HG03196 (cell line): ENCODE results near the gene RECK.
"Not testable (repeated sequence)": the region's sequence is repeated elsewhere in the genome, so short reads cannot be mapped to it uniquely, and the experiment has no call there.

Source experiments
- ATAC-seq: cut with Tn5 transposase; IDR thresholded peaks from one replicate; pipeline ENCODE4 v1.9.1; 2021; ENCODE audit not compliant: unreplicated experiment

RECK gene

DNA sequence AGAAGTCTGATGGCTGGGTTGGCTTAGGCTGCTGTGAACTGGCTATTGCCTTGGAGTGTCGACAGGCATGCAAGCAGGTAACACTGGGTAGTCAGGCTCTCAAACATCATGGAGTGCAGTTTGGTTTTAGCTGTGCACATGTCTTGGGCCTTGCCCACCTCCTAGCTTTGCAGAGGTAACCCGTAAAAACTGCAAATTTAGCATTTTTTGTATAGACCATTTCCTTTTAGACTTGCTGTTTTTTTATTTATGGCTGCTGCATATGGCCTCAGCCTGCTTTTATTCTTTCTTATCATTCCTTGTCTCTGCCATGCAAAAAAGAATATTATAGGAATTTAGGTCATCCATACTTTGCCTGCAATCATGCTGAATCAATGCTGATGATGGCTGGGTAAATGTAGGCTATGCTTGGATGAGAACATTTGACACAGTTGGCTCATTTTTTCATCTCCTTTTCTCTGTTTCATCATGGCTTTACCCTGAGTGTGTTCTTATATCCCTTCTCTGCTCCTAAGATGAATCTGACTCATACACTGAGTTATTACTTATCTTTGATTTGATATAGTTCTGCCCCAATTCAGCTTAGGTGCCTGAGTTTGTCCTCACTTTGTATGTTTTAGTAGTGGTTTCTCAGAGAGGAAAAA is 27.2 kb downstream of the RECK start:
- no peak for ATAC-seq

DNA sequence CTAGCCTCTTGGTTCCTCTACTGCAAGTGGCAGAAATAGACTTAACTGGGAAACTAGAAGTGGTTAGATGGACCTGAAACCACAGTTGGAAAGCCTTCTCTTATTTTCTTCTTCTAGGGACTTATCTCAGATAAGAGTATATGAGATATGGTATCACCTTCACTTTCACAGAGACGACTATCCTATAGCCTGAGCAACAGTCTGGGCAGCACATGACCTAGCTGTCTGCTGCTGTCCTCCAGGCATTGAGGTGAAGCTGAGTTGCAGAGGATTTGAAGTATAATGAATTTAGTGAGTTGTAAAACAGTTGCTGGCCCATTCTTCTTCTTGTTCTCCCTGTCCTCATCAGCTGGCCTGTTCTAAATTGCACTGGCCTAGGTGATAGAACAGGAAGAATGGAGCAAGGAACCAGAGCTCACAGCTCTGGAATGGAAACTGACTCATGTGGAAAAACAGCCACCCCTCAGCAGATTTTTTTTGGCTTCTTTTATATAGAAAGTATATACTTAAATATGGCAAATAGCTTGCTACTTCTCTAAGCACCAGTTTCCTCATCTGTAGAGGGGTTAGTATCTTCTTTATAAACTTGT is 27.8 kb downstream of the RECK start:
- no peak for ATAC-seq

DNA sequence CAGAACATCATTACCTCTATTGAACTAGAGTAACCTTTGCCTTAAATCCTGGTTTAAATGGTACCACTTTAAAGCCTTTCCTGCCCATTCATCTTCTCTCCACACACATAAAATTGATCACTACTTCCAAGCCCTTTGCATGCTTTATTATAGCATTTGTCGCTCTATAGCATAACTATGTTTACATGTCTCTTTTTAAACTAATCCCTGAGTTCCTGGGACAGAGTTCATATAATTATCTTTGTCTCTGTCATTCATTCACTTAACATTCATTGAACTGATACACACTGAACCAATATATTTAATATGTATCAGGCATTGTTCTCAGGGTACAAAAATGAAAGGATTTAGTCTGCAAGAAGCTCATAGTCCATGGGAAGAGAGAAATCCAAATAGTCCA is 37.3 kb downstream of the RECK start:
- no peak for ATAC-seq

DNA sequence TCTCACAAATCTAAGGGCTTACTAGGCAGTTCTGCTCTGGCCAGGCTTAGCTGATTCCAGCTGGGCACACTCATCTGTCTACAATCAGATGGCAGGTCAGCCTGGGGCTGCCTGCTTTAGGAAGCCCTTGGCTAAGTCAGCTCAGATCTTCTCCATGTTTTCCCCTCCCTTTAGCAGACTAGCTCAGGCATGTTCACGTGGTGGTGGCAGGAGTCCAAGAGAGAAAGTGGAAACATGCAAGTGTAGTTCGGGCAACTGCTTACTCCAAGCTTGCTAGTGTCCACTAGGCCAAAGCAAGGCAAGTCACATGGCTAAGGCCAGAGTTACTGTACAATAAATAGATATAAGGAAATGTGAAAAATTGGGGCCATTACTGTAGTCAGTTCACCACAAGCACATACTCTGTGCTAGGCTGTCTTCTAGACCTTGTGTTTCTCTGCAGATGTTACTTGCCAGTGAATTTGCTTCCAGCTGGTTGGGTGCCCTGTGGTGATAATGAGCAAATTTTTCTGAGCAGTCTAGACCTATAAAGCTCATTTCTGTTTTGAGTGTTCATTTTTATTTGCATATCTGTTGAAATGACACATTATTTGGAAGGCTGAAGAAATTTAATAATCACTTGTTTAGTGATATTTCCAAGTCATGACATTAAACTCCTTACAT is 38.3 kb downstream of the RECK start:
- ATAC-seq: no peak

DNA sequence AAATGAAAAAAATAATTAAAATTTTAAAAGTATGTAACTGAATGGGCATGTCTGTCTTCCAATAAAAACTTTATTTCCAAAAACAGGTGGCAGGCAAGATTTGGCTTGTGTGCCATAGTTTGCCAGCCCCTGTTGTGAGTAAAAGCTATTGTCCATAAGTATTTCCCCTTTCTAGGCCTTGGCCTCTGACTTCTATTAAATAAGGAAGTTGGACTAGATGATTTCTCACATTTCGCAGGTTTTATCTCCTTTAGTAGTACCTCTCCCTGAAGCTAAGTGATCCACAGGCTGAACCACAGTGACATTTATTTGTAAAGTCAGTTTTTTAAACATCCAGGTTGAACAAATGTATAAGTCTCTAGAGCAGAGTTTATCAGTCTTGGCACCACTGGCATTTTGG is 41.3 kb downstream of the RECK start:
- no peak for ATAC-seq

DNA sequence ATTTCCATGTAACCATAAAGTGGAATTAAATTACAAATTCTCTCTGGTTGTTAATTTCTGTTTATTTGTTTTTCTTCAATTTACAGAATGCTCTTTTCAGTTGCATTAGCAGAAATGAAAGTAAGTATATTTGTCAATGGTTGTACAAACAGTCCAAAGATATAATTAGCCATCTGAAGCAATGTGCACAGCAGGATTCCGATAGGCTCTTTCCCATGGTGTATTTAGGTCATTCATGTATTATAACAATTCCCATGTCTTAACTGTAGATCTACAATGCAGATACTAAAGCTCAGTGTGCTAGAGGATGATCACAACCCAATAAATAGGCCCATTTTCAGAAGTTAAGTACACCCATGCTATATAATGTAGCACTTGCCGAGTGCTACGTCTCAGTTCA is 43.8 kb downstream of the RECK start:
- no peak for ATAC-seq

DNA sequence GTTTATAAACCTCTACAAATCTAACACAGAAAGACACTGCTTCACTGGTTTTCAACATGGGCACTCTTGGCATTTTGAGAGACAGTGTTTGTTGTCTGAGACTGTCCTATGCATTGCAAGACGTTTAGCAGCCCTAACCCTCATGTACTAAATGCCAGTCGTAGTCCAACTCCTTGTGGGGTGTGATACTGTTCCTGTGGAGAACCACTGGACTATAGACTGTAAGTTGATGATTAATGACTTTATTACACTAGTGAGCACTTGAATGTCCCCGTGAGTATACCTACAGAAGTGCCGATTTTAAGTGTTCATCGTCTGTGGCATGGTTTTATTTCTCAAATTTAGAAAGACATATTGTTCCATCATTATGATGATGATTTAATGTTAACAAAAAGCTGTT is 46.2 kb downstream of the RECK start:
- ATAC-seq: no peak

DNA sequence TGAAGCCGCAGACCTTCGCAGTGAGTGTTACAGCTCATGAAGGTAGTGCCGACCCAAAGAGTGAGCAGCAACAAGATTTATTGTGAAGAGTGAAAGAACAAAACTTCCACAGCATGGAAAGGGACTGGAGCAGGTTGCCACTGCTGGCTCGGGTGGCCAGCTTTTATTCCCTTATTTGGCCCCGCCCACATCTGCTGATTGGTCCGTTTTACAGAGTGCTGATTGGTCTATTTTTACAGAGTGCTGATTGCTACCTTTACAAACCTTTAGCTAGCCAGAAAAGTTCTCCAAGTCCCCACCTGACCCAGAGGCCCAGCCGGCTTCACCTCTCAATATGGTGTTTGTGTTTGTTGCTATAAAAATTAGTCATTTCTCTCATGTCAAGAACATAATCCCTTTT is 49.7 kb downstream of the RECK start:
- no peak for ATAC-seq

DNA sequence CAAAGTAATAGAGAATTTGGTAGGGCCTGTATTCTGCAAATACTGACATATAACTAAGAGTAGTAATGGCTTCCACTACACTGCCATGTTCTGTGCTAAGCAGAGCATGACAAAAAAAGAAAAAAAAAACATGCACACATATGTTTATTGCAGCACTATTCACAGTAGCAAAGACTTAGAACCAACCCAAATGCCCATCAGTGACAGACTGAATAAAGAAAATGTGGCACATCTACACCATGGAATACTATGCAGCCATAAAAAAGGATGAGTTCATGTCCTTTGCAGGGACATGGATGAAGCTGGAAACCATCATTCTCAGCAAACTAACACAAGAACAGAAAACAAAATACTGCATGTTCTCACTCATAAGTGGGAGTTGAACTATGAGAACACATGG is 50.3 kb downstream of the RECK start:
- ATAC-seq: not testable (repeated sequence)

DNA sequence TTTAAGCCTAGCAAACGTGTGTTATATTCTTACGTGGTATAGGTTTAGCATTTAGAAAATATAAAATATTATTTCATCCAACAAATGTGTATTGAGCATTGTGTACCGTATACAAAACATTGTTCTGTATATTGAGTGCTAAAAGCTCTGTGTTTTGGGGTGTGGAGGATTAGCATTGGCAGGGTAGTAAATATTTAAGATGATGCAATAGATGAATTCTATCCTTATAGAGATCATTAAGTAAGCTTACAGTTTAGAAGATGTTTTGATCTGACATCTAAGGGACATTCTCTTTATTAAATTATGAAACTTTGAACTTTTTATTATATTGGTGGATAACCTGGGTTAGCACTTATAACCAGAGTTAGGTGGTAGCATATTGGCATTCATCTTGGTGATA is 51.3 kb downstream of the RECK start:
- ATAC-seq: no peak

DNA sequence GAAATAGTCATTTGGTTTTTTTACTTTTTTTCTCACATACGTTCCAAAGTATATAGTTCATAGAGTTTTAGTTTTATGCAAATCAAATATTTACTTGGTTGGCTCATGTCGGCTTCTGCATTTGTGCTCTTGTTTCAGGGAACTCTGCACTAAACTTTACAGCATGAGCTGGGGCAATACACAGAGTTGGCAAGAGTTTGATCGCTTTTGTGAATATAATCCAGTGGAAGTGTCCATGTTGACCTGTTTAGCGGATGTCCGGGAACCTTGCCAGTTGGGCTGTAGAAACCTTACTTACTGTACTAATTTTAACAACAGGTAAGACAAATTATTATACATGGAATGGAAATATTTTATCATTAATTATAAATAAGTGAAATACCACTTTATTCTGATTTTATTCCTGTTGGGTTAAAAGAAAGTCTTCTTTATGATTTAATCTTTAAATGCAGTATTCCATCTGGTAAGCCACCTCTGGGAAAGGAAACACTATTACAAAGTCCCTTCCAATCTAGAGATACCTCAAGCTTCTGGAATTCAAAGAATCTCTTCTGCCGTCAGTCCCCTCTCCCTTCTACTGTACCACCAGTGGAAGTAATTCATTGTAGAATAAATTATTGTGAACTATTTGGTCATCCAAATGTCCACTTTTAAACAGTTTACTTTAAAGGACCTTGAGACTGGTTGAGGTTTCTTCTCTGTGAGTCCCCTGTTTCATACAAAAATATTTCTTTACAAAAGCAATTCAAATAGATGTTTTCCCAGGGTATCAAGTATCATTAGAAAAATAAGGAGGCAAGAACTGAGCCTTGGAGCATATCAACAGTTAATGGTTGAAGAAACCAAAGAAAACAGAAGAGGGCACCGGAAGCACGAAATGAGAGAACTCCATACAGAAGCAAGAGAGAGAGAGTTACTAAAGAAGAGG is 54.6 kb downstream of the RECK start:
- no peak for ATAC-seq

DNA sequence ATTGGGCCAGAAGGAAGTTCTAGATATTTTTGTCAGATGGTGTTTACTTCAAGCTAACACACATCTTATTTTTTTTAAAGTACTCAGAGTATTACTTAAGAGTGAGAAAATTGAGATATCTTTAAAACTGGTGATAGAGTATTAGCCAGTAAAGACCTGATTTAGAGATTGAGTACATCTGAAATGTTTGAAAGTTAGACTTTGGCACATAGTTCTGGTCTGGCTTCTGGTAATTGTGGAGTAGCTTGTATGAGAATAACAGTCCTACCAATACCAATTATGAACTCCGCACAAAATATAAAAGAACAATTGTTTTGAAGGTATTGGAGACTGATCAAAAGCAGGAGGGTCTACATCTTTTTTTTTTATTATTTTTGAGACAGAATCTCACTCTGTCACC is 55.3 kb downstream of the RECK start:
- no peak for ATAC-seq

DNA sequence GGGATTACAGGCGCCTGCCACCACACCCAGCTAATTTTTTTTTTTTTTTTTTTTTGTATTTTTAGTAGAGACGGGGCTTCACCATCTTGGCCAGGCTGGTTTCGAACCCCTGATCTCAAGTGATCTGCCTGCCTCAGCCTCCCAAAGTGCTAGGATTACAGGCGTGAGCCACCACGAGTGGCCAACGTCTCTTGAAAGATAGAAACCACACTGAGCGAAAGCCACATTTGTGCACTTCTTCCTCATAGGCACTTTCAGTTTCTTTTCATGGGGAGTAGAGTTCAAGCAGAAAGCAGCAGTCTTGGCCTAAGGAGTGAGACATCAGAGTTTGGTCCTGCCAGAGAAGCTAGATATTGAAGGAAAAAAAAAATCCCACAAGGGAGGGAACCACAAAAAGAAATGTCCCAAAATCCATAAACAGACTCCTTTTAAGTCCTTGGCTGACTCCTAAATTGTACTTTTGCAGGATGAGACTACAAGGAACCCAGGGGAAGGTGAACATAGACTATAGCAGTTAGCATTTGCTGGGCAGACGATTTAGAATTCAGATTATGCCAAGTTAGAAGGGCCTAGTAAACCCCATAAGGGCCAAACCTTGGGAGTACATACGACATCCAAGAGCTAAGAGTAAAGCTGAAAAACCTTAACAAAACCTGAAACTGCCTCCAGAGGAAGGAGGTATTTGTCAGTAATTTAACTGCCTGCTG is 55.9 kb downstream of the RECK start:
- peak; percentile 86 for ATAC-seq

DNA sequence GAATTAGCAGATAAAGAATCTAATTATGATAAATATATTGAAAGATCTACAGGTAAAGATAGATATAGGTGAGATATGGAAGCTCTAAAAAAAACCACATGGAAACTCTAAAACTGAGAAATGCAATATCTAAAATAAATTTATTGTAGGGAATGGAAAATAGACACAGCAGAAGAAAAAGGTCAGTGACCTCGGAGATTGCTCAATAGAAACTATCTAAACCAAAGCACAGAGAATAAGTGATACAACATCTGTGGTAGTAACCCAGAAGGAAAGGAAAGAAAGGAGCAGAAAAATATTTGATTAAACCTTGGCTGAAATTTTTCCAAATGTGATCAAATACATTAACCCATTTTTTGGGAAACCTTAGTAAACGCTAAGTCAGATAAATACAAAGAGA is 56.7 kb downstream of the RECK start:
- ATAC-seq: no peak

DNA sequence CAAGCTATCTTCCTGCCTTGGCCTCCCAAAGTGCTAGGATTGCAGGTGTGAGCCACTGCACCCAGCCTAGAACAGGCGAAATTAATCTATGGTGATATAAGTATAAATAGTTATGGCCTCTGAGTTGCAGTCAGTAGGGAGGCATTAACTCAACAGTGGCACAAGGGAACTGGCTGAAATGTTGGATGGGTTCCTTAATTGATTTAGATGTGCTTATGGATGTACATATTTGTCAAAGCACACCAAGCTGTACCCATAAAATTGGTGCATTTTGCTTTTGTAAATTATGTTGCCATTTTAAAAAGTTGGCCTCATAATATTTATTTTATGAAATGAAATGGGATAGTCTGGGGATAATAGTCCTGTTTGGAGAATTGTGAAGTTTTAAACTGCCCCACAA is 63.0 kb downstream of the RECK start:
- no peak for ATAC-seq

DNA sequence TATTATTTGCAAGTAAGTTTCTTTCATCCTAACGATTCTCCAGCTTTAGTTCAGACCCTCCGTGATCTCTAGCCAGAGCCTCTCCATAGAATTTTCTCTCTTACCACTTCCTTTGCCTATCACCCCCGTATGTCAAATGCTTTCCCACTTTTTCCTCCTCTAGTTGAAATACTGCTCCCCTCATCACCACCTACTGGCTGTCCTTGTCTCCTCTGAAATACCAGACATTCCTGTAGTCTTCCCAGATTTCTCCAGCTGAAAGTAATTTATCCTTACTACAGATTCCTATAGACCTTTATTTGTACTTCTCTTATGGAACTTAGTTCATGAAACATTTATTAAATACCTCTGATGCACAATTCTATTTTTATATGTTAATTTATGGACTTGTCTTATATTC is 63.8 kb downstream of the RECK start:
- no peak for ATAC-seq

DNA sequence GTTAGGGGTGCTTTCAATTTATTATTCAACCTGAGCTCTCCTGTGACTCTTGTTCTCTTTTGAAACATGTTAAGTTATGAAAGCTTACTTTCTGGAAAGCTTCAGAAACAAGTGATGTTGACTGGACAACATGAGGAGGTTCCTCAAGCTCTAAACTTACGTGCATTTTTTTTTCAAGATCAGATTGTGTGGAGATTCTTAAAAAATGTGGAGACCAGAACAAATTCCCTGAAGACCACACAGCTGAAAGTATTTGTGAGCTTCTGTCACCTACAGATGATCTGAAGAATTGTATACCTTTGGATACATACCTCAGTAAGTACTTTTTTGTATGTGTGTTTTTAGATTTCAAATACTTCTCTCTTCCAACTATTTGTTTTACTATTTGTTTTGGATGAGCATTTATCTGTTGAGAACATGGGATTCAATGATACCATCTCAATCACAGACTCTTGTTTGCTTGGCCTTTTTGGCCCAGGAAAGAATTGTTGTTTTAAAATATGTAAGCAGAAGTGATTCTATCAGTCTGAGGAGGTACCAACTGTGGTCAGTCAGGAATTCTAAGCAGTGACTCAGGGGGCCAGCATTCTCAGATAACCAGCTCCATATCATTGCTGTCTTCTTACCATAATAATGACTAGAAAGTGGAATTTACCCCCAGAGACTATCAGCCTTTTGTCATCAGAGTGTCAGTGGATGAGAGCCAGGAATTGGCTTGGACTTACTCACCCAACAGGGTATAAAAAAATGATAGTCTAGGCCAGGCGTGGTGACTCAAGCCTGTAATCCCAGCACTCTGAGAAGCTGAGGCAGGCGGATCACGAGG is 65.4 kb downstream of the RECK start:
- no peak for ATAC-seq

DNA sequence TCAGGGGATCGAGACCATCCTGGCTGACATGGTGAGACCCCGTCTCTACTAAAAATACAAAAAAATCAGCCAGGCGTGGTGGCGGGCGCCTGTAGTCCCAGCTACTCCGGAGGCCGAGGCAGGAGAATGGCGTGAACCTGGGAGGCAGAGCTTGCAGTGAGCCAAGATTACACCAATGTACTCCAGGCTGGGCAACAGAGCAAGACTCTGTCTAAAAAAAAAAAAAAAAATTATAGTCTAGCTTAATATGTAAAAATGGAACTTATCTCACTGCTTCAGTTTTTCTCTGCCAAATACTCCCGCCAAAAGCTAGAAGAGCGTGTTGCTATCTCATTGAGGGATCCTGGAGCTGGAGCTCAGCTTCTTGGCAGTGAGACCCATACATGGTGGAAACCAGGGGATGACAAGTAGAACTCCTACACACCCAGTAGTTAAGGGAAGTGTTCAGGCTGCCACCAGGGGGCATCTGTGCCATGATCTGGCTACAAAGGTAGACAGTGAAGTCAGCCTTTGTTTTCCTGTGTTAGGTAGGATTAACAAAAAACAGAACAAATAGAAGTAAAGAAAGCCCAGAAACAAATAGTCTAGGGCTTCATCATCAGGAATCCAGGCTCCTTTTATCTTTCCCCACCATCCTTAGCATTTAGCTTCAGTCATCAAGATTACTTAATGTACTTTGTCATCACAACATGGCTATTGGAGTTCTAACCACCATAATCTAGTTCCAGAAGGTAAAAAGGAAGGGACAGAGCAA is 66.2 kb downstream of the RECK start:
- no peak for ATAC-seq

DNA sequence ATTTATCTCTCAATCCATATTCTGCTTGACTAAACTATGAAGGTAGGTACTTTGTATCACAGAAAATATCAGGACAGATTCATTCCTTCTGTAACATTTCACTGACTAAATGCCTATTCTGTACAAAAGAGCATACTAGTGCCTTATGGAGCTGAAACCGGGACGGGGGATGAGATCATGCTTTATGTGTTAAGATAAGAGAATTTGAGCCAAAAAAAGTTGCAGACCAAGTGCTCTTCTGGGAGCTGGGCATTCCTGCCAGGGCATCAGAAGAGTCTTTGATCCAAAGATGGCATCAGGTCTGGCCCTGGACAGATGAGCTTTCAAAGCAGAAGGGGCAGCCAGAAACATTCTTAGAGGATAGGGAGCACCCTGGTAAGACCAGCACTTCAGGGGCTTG is 72.4 kb downstream of the RECK start:
- no peak for ATAC-seq
